K562 (cell line): ENCODE data around the gene NFATC1. TPM values are rescaled to one million over a fixed set of nuclear protein-coding genes. Genes with fewer than 3 reads are reported as not detected.

Experiments
- ATAC-seq: fragments of 200-7000 bp; cut with Tn5 transposase; 3 replicates; pipeline ENCODE4 v1.9.1; 2020; ENCODE audit warnings: moderate library complexity
- BruUV-seq: library from RNA; stranded (reverse); fragments of 400-500 nt; replicated peaks from 2 replicates; lab custom pipeline; 2021; lab: Mats Ljungman, UMichigan
- CTCF ChIA-PET: fragments of 300-600 bp; formaldehyde crosslinking; extraction: SDS; loops from one replicate; lab custom pipeline; 2021; ENCODE audit warnings: low intra/inter-chr PET ratio; lab: Yijun Ruan, JAX
- POLR2A ChIA-PET: fragments of 300-600, 350-650 bp; sonication (Branson Sonifier 250); formaldehyde crosslinking; extraction: SDS; loops from one replicate; lab custom pipeline; 2021; ENCODE audit warnings: antibody characterized with exemption, inconsistent platforms; lab: Yijun Ruan, JAX
- DNase-seq, 4 experiments: peaks; one replicate each; pipeline versions ENCODE4 v3.0.0 to v3.0.0-alpha.2; 2011 to 2018; ENCODE audit warnings: low spot score in 3 of 4, mixed read lengths in 3 of 4; ENCODE audit errors: extremely low read depth in 1 of 4
- FAIRE-seq: peaks from 2 replicates; lab custom pipeline; 2011; peaks lifted over from hg19 to GRCh38; lab: Jason Lieb, UNC
- H2AFZ ChIP-seq: 2 replicates; pipeline ENCODE4 v1.6.0; 2011; ENCODE audit warnings: low read depth, low read length, control low read depth, inconsistent platforms
- H3K27ac ChIP-seq: fragments of 200-600 bp; 3 replicates; pipeline ENCODE4 v1.8.0; 2011; ENCODE audit warnings: low read depth, mild to moderate bottlenecking, control low read depth, inconsistent platforms, low read length, moderate library complexity, mixed read lengths; ENCODE audit errors: extremely low read depth
- H3K27me3 ChIP-seq, 2 experiments: fragments of 300-600 bp in 1 of 2; 2 replicates in 1 of 2; 3 replicates in 1 of 2; pipeline versions ENCODE4 v1.6.0 to v1.8.0; 2011; ENCODE audit warnings: inconsistent platforms in 2 of 2, low read length in 2 of 2, mild to moderate bottlenecking in 1 of 2, mixed read lengths in 1 of 2, moderate library complexity in 1 of 2; ENCODE audit not compliant: control insufficient read depth in 2 of 2, insufficient read depth in 2 of 2
- H3K36me3 ChIP-seq: fragments of 300-600 bp; 3 replicates; pipeline ENCODE4 v1.8.0; 2011; ENCODE audit warnings: mild to moderate bottlenecking, low read length, inconsistent platforms; ENCODE audit not compliant: control insufficient read depth, insufficient read depth
- H3K4me1 ChIP-seq, 2 experiments: fragments of 200-600 bp in 1 of 2; replicated peaks in 1 of 2; 2 replicates in 1 of 2; 3 replicates in 1 of 2; pipeline versions ENCODE4 v1.5.1 to v1.8.0; 2011; ENCODE audit warnings: inconsistent platforms in 2 of 2, low read length in 2 of 2, mild to moderate bottlenecking in 1 of 2, mixed read lengths in 1 of 2, moderate library complexity in 1 of 2; ENCODE audit not compliant: control insufficient read depth in 2 of 2, insufficient read depth in 2 of 2
- H3K4me2 ChIP-seq: 2 replicates; pipeline ENCODE4 v1.6.1; 2011; ENCODE audit warnings: low read length, control low read depth, inconsistent platforms, mixed read lengths; ENCODE audit not compliant: insufficient read depth
- H3K4me3 ChIP-seq: fragments of 200-600 bp; sonication (generic), shearing (Covaris generic); 2 replicates; pipeline ENCODE4 v1.5.1; 2016; ENCODE audit warnings: control low read depth, inconsistent platforms
- H3K79me2 ChIP-seq: fragments of 200-600 bp; 3 replicates; pipeline ENCODE4 v1.8.0; 2011; ENCODE audit warnings: low read length, inconsistent platforms; ENCODE audit not compliant: control insufficient read depth, insufficient read depth
- H3K9ac ChIP-seq, 2 experiments: 2 replicates each; pipeline versions ENCODE4 v1.6.0 to v1.6.1; 2011; ENCODE audit warnings: low read depth in 2 of 2, low read length in 2 of 2, control low read depth in 1 of 2, inconsistent platforms in 1 of 2, mild to moderate bottlenecking in 1 of 2, mixed read lengths in 1 of 2; ENCODE audit not compliant: insufficient read depth in 1 of 2
- H3K9me1 ChIP-seq: one replicate; pipeline ENCODE4 v1.6.0; 2011; ENCODE audit warnings: inconsistent platforms, mild to moderate bottlenecking, low read length, moderate library complexity; ENCODE audit not compliant: control insufficient read depth, insufficient read depth
- H3K9me3 ChIP-seq: replicated peaks from 2 replicates; pipeline ENCODE4 v1.5.1; 2011; ENCODE audit warnings: low read depth, low read length, inconsistent platforms; ENCODE audit not compliant: control insufficient read depth, insufficient read depth
- H4K20me1 ChIP-seq: replicated peaks from 2 replicates; pipeline ENCODE4 v1.6.1; 2011; ENCODE audit warnings: low read length, inconsistent platforms, mixed read lengths; ENCODE audit not compliant: control insufficient read depth, insufficient read depth
- CBX2 ChIP-seq: fragments of 200-600 bp; sonication (generic); IDR thresholded peaks from one replicate; pipeline ENCODE4 v1.6.1; 2012; ENCODE audit warnings: mild to moderate bottlenecking, low read length, inconsistent platforms; ENCODE audit not compliant: insufficient read depth, poor library complexity, severe bottlenecking
- ETS1 ChIP-seq: conservative IDR thresholded peaks from 2 replicates; pipeline ENCODE4 v1.6.1; 2011; ENCODE audit warnings: low read depth, mild to moderate bottlenecking, low read length; ENCODE audit not compliant: control insufficient read depth
- JUN ChIP-seq, 2 experiments: sonication (generic) in 1 of 2; formaldehyde crosslinking in 1 of 2; IDR thresholded peaks; 2 replicates each; pipeline versions ENCODE4 v1.6.1 to v1.8.0; 2012 to 2022; ENCODE audit warnings: borderline replicate concordance in 2 of 2, mild to moderate bottlenecking in 2 of 2, improper control_type of control experiment in 1 of 2, low read depth in 1 of 2, low read length in 1 of 2, missing genetic modification reagents in 1 of 2
- NR2C2 ChIP-seq, 2 experiments: fragments of 200-800 bp in 1 of 2; sonication (Bioruptor generic) in 1 of 2; sonication (generic) in 1 of 2; formaldehyde crosslinking in 1 of 2; IDR thresholded peaks; 2 replicates each; pipeline versions ENCODE4 v1.6.1 to v1.8.0; 2016 to 2022; ENCODE audit warnings: mild to moderate bottlenecking in 1 of 2, missing compliant biosample characterization in 1 of 2, missing genetic modification characterization in 1 of 2, missing genetic modification reagents in 1 of 2
- SNIP1 ChIP-seq: fragments of 450-650 bp; IDR thresholded peaks from 2 replicates; pipeline ENCODE4 v1.7.1; 2017; ENCODE audit warnings: low read depth, mild to moderate bottlenecking
- TRIM24 ChIP-seq, 2 experiments: fragments of 450-650 bp; IDR thresholded peaks; 2 replicates each; pipeline ENCODE4 v1.6.1; 2016
- ZNF124 ChIP-seq: sonication (generic); formaldehyde crosslinking; IDR thresholded peaks from 2 replicates; pipeline ENCODE4 v1.8.1; 2022; ENCODE audit warnings: missing genetic modification reagents
- ZNF785 ChIP-seq: fragments of 250-450 bp; sonication (Bioruptor Pico); IDR thresholded peaks from 2 replicates; pipeline ENCODE4 v1.4.0; 2020; ENCODE audit warnings: mild to moderate bottlenecking
- WGBS: fragments of 100-300 bp; shearing (Covaris generic); methylation state at CpG from one replicate; pipeline ENCODE4 v1.1.6; 2016; ENCODE audit warnings: low coverage, mixed read lengths; ENCODE audit not compliant: insufficient coverage; ENCODE audit errors: missing lambda C conversion rate; 5-methylcytosine and 5-hydroxymethylcytosine counted together
- in situ Hi-C: fragments of 300-500 bp; cut with MboI; formaldehyde crosslinking; loops from 4 replicates; pipeline ENCODE4 v1.15.0; 2018; ENCODE audit warnings: inconsistent platforms, mixed read lengths
- intact Hi-C: fragments of 100-400 bp; cut with micrococcal nuclease; formaldehyde crosslinking; loops from 2 replicates; pipeline ENCODE4 v1.14.2; 2022
- polyA plus RNA-seq, 8 experiments: library from polyadenylated mRNA; depleted of rRNA in 4 of 8; stranded (reverse) in 5 of 8; unstranded in 3 of 8; fragments of >200 nt; fragmentation: Nextera tagmentation in 2 of 8; fragmentation: Illumina TruSeq in 1 of 8; extraction: Ambion mirVana in 2 of 8; extraction: Trizol in 1 of 8; gene quantifications; 2 replicates each; pipeline versions ENCODE4 v1.2.1 to v1.2.3, GENCODE V29; 2011 to 2014; ENCODE audit warnings: inconsistent platforms in 1 of 8, missing spikeins in 1 of 8
- total RNA-seq, 7 experiments: library from RNA; depleted of rRNA in 6 of 7; stranded (reverse); fragments of >200 nt in 6 of 7; fragmentation: Illumina TruSeq in 2 of 7; extraction: Trizol in 2 of 7; gene quantifications; 2 replicates each; pipeline versions ENCODE4 v1.2.1 to v1.2.3, GENCODE V29; 2011 to 2021; ENCODE audit warnings: low replicate concordance in 1 of 7
- TF ChIP-seq, protein P1 (sequence below), 2 experiments: fragments of 450-650 bp; IDR thresholded peaks; 2 replicates each; pipeline ENCODE4 v1.6.1; 2016
- TF ChIP-seq, protein P2 (sequence below): fragments of 450-650 bp; formaldehyde crosslinking; IDR thresholded peaks from 2 replicates; pipeline ENCODE4 v1.4.0; 2022; ENCODE audit warnings: missing genetic modification characterization

NFATC1 gene
- total and polyA plus RNA-seq, 9 of the 15 experiments (the other 6 are each of a cell fraction or from before 2014, with no cell fraction given) = 1.1 to 16.4 (median 2.5) TPM

DNA sequence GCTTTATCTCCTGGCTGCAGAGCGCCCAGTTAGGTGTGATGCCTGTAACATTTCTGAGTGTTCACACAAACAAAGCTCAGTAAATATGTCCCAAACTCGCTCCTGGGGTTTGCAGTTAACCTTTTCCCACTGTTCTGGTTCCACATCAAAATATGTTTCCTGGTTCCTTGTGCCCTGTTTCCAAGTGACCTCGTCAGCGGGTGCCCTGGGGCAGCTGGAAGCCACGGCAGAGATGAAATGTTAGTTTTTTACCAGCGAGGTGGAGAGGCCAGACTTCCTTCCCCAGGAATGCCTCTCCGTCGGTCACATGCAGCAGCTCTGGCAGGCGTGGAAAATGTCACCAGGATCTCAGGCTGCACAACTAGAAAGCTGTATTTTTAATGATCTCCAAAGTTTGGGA is 18.2 kb downstream of the NFATC1 start (continued):
- TF ChIP-seq, protein P1, sequence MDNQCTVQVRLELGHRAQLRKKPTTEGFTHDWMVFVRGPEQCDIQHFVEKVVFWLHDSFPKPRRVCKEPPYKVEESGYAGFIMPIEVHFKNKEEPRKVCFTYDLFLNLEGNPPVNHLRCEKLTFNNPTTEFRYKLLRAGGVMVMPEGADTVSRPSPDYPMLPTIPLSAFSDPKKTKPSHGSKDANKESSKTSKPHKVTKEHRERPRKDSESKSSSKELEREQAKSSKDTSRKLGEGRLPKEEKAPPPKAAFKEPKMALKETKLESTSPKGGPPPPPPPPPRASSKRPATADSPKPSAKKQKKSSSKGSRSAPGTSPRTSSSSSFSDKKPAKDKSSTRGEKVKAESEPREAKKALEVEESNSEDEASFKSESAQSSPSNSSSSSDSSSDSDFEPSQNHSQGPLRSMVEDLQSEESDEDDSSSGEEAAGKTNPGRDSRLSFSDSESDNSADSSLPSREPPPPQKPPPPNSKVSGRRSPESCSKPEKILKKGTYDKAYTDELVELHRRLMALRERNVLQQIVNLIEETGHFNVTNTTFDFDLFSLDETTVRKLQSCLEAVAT (IDR thresholded peaks at IDR 0.05) = no peak
- no peak for TF ChIP-seq TRIM24 (IDR thresholded peaks at IDR 0.05)
- no peak for TF ChIP-seq SNIP1
- TF ChIP-seq CBX2 = no peak
- TF ChIP-seq ZNF785 (CRISPR knock-in tag) = no peak
- TF ChIP-seq ZNF124 (CRISPR knock-in tag) = no peak

GRCh38 chr18:79416022-79416676 is 20.4 kb downstream of the NFATC1 start:
- Histone ChIP-seq H3K79me2 (peaks cover 12% of the 10 kb centered on the region; the same call in 2 of the 3 replicates), H3K27me3 (no peaks in the 10 kb centered on the region), H2AFZ (no peak overlapping the region), H4K20me1 (no peaks in the 10 kb centered on the region; the same call in none of the 2 replicates), H3K36me3 (peaks cover 14% of the 10 kb centered on the region; the same call in 2 of the 3 replicates), H3K4me3 (no peak overlapping the region), H3K9me1 (no peaks in the 10 kb centered on the region), H3K9me3 (no peaks in the 10 kb centered on the region), H3K9ac (no peak overlapping the region), H3K4me1 (peaks cover 8 to 21% of the 10 kb centered on the region in 2 experiments; a peak in 4 of 5 replicates), H3K4me2 (no peak overlapping the region), H3K27ac (no peak overlapping the region)
- ChIA-PET CTCF (no interaction called here), POLR2A (interaction anchor here (0.6 kb wide), 1 partner anchor 134 kb away, joined by 3 read pairs; no protein-coding TSS in a partner anchor)
- FAIRE-seq (no peak), DNase-seq (no peak), ATAC-seq (no peak)
- in situ Hi-C loops = no loop called here
- intact Hi-C loops = no loop called here
- WGBS = 80% methylated on average over 9 of the region's 24 CpGs
- BruUV-seq = no TSS peak
- no peak for TF ChIP-seq JUN (IDR thresholded peaks at IDR 0.05; ENCODE audit: borderline replicate concordance, low read depth, low read length)
- TF ChIP-seq JUN (CRISPR knock-in tag; IDR thresholded peaks at IDR 0.05; ENCODE audit: borderline replicate concordance) = no peak
- TF ChIP-seq ETS1 = no peak
- no peak for TF ChIP-seq NR2C2 (CRISPR knock-in tag; IDR thresholded peaks at IDR 0.05)
- TF ChIP-seq NR2C2 (tag; IDR thresholded peaks at IDR 0.05) = no peak
- TF ChIP-seq, protein P2, sequence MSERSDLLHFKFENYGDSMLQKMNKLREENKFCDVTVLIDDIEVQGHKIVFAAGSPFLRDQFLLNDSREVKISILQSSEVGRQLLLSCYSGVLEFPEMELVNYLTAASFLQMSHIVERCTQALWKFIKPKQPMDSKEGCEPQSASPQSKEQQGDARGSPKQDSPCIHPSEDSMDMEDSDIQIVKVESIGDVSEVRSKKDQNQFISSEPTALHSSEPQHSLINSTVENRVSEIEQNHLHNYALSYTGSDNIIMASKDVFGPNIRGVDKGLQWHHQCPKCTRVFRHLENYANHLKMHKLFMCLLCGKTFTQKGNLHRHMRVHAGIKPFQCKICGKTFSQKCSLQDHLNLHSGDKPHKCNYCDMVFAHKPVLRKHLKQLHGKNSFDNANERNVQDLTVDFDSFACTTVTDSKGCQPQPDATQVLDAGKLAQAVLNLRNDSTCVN = no peak
